HG03520 (cell line): ENCODE results near the gene DCP1A.
"Not testable (repeated sequence)": the region's sequence is repeated elsewhere in the genome, so short reads cannot be mapped to it uniquely, and the experiment has no call there.

ENCODE experiments used
- ATAC-seq: cut with Tn5 transposase; IDR thresholded peaks from one replicate; pipeline ENCODE4 v1.9.1; 2021; ENCODE audit warnings: mild to moderate bottlenecking, moderate library complexity; ENCODE audit not compliant: unreplicated experiment

The DCP1A gene

GRCh38 chr3:53269193-53269592 lies 78.2 kb downstream of the DCP1A start:
- ATAC-seq: not testable (repeated sequence)

GRCh38 chr3:53267766-53268165 lies 79.6 kb downstream of the DCP1A start:
- ATAC-seq: no peak

DNA sequence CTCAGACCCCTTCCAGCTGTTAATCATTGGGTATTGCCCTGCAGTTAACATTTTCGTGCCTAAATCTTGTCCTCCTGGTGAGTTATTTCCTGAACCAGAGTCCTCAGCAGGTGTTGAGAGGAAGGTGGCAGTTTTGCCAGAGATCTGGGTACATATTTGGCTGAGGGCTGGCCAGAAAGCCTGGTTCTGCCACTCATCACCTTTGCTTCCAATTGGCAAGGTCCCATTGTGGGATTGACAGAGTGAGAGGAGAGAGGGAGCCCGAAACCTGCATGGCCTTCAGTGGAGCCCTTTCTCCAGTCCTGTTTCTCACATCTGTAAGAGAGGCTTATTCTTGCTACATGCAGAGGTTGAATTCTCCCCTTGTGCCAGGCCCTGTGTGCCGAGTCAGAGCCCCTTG lies 82.6 kb downstream of the DCP1A start:
- no peak for ATAC-seq

DNA sequence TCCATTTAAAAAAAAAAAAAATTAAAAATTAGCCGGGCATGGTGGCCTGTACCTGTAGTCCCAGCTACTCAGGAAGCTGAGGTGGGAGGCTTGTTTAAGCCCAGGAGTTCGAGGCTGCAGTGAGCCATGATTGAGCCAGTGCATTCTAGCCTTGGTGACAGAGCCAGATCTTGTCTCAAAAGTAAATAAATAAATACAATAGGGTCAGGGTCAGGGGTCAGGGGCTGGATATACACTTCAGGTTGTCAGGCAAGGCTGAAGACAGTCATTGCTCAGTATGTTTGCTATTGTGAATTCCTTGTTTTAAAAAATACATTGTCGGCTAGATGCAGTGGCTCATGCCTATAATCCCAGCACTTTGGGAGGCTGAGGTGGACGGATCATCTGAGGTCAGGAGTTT lies 83.4 kb downstream of the DCP1A start:
- ATAC-seq: no peak

GRCh38 chr3:53261712-53262111 lies 85.6 kb downstream of the DCP1A start:
- no peak for ATAC-seq

GRCh38 chr3:53260286-53260785 lies 87.0 kb downstream of the DCP1A start:
- ATAC-seq: no peak

DNA sequence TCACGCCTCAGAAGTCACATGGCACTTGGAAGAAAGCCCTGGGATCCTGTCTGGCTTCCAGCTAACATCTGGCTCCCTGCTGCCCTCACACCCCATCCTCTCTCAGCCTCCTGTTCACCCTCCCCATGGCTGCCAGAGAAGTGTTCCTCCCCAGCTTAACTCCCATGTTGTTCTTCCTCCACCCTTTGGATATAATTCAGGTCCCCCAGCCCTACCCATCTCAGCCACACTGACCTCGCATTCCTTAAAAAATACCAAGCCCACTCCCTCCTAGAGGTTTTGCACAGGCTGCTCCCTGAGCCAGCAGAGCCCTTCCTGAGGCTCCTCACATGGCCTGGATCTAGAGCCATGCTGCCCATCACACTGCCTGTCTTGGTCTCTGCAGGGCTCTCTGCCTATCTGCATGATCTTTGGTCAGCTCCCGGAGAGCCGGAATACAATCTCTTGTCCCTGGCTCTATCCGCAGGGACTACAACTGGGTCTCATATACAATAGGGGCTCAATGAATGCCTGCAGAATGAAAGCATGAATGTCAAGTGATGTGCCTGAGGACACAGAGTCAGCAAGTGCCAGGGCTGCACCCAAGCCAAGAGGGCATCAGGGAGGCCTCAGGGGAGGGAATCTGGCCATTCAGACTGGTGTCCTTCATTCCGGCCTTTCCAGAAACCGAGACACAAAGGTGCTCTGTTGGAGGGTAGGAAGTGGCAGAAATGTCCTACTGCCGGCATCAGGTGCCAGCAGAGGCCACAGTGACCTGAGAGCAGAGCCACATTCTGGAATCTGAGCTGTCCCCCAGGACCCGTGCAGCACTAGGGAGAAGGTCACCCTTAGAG lies 87.7 kb downstream of the DCP1A start:
- no peak for ATAC-seq

DNA sequence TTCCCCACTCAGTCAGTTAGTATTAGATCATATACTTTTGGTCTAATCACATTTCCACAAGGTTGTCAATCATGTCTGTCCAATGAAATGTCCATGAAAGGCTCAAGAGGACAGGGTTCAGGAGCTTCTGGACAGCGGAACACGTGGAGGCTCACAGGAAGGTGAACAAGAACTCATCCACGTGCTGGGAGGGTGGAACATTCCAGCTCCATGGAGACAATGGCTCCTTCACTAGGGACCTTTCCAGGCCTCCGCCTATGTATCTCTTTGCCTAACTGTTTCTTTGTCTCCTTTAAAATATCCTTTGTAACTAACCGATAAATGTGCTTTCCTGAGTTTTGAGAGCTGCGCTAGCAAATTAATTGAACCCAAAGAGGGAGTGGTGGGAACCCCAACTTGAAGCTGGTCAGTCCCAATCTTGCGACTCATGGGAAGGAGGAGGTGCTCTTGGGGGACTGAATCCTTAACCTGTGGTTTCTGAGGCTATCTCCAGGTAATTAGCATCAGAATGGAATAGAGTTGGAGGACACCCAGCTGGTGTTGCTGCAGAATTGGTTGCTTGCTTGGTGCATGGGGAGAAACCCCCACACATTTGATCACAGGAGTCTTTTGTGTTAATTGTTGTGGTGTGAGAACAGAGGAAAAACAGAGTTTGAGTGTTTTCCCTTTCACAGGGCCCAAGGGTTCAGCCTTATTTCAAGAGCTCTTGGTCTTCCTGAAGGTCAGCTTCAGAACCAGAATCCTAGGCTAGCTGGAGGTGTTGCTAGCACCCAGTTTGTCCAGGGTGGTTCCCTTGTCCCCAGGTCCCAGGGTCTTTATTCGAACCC lies 88.5 kb downstream of the DCP1A start:
- ATAC-seq: no peak

DNA sequence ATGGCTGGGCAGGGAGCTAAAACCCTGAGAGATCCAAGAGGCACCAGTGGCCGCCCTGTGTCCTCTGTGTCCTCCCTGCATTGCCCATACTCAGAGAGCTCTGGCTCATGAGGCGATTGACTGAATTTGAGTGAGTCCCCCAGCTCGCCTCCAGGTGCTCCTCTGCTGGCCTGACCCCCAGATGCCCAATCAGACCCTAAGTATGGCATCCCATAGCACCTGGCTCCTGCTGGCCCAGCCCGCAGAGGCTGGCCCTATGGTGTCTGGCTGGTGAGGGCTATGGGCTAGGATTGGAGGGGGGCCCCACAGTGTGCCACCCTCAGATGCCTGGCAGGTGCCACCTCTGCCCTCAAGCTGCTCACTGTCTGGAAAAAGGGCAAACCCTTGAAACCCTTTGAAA lies 89.9 kb downstream of the DCP1A start:
- no peak for ATAC-seq

- no peak for ATAC-seq
Observed at GRCh38 chr3:53256704-53257055, 90.7 kb downstream of the DCP1A start.

DNA sequence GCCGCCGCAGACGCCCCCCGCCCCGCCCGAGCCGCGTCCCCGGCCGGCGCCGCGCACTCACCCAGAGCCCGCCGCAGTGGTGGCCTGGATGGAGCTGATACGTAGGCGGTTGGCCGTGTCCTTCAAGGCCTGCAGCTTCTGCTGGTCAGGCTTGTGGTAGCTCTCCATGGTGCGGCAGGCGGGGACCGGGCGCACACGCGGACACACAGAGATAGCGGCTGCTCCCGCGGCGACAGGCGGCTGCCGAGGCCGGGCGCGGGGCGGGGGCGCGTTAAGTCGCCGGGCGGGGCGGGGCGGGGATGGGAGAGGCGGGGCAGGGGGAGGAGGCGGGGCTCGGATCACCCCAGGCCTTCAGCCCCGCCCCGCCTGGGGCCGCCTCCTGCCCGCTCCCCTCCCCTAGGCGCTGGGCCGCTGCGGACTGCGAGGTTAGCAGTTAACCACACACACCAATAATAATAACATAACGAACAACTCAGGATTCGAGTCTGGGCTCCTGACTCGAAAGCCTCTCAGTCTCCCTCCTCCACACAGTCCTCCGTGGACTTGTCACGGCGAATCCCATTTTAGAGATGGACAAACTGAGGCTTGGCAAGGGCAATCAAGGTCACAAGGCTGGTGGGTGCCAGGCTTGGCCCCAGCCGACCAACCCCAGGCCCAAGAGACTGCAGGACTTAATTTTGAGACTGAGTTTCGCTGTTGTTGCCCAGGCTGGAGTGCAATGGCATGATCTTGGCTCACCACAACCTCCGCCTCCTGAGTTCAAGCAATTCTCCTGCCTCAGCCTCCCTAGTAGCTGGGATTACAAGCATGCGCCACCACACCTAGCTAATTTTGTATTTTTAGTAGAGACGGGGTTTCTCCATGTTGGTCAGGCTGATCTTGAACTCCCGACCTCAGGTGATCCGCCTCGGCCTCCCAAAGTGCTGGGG lies 91.3 kb downstream of the DCP1A start, which contains the start of gene TKT:
TKT (minus strand) TSS at position 248 of the 929 bp plus-strand sequence; CDS start at position 168, 80 bp downstream.
- peak; percentile 45 for ATAC-seq

DNA sequence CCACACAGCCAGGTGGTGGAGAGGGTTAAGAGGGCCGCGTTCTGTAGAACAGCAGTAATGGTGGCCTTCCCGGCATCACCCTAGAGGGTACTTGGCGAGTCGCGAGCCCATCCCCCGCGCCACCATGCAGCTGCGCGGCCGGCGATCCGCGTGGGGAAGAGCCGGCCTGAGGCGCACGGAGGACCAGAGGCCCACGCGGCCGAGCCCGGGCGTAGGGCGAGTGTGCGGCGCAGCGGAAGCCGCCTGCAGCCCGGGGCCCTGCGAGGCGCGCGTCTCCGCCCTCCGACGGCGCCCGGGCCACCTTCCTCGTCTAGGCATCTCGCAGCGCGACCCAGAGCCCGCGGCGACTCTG lies 91.9 kb downstream of the DCP1A start:
- ATAC-seq: peak; percentile 25

- peak; percentile 29 for ATAC-seq
Observed at GRCh38 chr3:53254509-53255422, 92.6 kb downstream of the DCP1A start.

GRCh38 chr3:53253707-53254508 lies 93.4 kb downstream of the DCP1A start:
- no peak for ATAC-seq

DNA sequence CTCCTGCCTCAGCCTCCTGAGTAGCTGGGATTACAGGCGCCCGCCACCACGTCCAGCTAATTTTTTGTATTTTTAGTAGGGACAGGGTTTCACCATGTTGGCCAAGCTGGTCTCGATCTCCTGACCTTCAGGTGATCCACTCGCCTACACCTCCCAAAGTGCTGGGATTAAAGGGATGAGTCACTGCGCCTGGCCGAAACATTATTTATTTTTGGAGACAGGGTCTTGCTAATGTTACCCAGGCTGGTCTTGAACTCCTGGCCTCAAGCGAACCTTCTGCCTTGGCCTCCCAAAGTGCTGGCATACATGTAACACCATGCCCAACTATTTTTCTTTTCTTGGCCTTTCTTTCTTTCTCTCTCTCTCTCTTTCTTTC lies 94.4 kb downstream of the DCP1A start:
- not testable (repeated sequence) for ATAC-seq

- ATAC-seq: no peak
Observed at GRCh38 chr3:53252096-53252946, 95.0 kb downstream of the DCP1A start.

DNA sequence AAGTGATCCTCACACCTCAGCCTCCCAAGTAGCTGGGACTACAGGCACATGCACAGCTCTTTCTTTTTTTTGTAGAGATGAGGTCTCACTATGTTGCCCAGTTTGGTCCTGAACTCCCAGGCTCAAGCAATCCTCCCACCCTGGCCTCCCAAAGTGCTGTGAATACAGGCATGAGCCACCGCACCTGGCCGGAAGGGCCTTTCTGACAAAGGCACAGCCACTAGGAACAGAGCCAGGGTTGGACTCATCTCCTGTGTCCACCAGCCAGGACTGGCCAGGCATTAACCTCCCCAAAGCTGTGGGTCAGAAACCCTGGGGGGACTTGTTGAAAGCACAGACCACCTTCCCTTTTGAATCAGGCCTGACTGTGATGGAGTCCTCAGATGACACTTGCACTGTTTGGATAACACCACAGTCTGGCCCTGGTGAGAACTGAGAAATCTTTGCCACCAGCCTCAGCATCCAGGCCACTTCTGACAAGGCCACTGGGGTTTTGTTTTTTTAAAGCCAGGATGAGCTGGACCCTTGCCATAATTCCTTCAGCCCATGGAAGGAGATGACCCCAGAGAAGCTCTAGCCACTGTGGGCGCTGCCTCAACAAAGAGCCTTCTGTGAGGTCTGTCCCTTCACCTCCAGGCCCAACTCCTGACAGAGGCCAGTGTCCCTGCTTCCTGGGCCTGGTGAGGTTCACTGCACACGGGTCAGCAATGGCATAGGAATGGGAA lies 96.3 kb downstream of the DCP1A start:
- ATAC-seq: no peak
